ENCODE data around the gene NCF1. TPM values are rescaled to one million over a fixed set of nuclear protein-coding genes. Genes with fewer than 3 reads are reported as not detected.
A peak's percentile ranks its signal among the peaks of the same experiment; 100 is the strongest.
"Not testable (repeated sequence)": the region's sequence is repeated elsewhere in the genome, so short reads cannot be mapped to it uniquely, and the experiment has no call there.

NCF1 gene
- total RNA-seq, 1 donor from 2014 or later: 2.6 TPM

DNA sequence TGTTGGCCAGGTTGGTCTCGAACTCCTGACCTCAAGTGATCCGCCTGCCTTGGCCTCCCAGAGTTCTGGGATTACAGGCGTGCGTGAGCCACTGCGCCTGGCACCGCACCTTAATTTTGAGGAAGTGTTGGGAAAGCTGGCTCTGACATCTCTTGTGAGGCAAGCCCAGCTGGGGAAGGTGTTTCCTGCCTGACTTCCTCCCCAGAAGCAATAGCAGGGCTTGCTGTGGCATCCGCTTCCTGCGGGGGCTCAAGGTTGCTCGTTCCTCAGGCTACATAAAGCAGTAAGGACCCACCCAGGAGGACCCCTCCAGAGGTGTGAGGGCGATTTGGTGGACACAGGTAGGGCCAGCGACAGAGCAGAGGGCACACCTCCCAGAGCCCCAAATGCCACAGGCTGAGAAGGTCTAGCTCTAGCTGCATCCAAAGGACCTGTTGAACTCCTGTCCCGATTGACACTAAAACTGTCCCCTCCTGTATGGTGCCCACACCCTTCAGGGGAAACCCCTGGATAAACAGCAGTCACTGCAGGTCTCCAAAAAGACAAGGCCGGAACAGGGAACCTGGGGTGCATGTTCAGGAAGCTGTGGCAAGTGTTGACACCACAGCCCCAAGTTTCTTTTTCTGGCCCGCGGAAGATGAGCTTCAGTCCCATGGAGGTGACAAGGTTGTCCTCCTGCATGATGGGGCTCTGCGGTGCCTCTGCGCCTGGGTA is 8.4 kb upstream of the NCF1 start:
- not testable (repeated sequence) for H3K4me3 ChIP-seq (ENCODE audit: low read depth, low read length); H3K27me3 ChIP-seq (ENCODE audit: control insufficient read depth, insufficient read depth, low read length); FAIRE-seq; DNase-seq (ENCODE audit: low read depth); H3K36me3 ChIP-seq (ENCODE audit: control insufficient read depth, insufficient read depth, low read length)

DNA sequence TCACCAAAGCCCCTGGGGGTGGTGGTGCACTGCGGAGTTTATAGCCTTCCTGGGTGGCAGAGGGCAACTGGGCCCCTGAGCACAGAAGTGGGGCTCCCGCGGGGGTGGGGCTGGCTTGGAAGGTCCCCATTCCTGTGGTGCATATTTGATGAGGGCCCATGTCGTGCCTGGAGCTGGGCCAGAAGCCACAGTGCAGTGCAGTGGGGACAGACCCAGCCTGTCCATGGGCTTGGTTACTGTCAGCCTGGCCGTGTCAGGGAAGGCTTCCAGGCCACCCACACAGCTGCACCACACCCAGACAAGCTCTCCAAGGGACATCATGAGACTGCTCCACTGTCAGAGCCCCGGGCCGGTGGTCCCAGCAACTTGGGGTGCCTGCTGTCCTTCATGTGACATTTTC is 7.3 kb upstream of the NCF1 start:
- not testable (repeated sequence) for H3K36me3 ChIP-seq (ENCODE audit: control insufficient read depth, insufficient read depth, low read length); H3K27me3 ChIP-seq (ENCODE audit: control insufficient read depth, insufficient read depth, low read length); H3K4me3 ChIP-seq (ENCODE audit: low read depth, low read length); FAIRE-seq; DNase-seq (ENCODE audit: low read depth)

DNA sequence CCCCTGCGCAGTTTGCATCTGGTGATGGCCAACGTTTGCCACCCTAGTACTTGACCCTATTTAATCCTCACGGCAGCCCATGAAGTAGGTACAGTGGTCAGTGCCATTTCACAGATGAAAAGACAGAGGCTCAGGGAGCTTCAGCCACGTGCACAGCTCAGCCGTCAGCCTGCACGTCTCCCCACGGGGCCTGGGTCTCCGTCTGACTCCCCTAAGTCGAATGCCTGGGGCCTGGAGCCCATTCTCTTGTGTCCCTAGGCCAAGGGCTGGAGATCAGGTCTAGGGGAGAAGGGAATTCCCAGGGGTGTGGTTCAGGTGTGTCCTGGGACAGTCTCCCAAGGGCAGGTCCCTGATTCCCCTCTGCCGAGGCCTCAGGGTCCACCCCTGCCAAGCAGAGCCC is 6.8 kb upstream of the NCF1 start:
- H3K27me3 ChIP-seq (ENCODE audit: control insufficient read depth, insufficient read depth, low read length); DNase-seq (ENCODE audit: low read depth); H3K4me3 ChIP-seq (ENCODE audit: low read depth, low read length); FAIRE-seq; H3K36me3 ChIP-seq (ENCODE audit: control insufficient read depth, insufficient read depth, low read length): not testable (repeated sequence)

DNA sequence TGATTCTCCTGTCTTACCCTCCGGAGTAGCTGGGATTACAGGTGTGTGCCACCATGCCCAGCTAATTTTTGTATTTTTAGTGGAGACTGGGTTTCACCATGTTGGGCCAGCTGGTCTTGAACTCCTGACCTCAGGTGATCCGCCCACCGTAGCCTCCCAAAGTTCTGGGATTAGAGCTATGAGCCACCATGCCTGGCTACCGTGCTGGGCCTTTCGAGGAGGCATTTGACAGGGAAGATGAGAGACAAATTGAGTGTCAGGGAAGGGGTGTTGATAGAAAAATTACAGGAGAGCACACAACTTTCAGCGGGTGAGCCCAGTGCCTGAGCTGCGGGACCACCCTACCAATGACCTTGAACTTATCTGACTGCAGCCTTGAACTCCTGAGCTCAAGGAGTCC is 3.7 kb upstream of the NCF1 start:
- not testable (repeated sequence) for H3K27me3 ChIP-seq (ENCODE audit: control insufficient read depth, insufficient read depth, low read length); FAIRE-seq; H3K36me3 ChIP-seq (ENCODE audit: control insufficient read depth, insufficient read depth, low read length); DNase-seq (ENCODE audit: low read depth); H3K4me3 ChIP-seq (ENCODE audit: low read depth, low read length)

DNA sequence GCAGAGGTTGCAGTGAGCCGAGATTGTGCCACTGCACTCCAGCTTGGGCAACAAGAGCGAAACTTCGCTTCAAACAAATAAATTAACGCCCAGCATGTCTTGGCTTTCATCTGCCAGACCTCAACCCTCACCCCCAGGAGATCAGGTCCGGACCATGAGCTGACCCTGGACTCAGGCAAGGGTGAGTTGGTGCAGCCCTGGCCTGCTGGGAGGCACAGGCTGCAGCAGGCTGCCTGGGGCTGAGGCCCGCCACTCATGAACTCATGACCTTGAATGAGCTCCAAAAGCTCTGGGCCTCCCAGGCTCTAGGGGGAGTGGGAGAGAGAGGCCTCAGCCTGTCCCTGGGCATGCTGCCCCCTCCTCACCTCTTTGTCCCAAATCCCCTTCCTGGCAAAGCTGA is 1.7 kb upstream of the NCF1 start:
- H3K27me3 ChIP-seq (ENCODE audit: control insufficient read depth, insufficient read depth, low read length); H3K36me3 ChIP-seq (ENCODE audit: control insufficient read depth, insufficient read depth, low read length); H3K4me3 ChIP-seq (ENCODE audit: low read depth, low read length); DNase-seq (ENCODE audit: low read depth); FAIRE-seq: not testable (repeated sequence)

DNA sequence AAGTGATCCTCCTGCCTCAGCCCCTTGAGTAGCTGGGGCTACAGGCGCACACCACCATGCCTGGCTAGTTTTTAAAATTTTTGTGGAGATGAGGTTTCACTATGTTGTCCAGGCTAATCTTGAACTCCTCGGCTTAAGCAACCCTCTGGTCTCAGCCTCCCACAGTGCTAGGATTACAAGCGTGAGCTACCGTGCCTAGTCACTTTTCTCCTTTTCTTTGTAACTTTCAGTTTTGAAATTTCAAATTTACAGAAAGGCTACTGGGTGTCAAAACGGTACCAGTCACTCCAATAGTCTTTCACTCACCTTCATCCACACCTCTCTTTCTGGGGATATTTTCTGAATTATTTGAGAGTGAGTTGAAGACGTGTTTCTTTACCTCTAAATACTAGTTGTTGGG is 1.3 kb downstream of the NCF1 start:
- not testable (repeated sequence) for H3K4me3 ChIP-seq (ENCODE audit: low read depth, low read length); FAIRE-seq; DNase-seq (ENCODE audit: low read depth); H3K36me3 ChIP-seq (ENCODE audit: control insufficient read depth, insufficient read depth, low read length); H3K27me3 ChIP-seq (ENCODE audit: control insufficient read depth, insufficient read depth, low read length)

DNA sequence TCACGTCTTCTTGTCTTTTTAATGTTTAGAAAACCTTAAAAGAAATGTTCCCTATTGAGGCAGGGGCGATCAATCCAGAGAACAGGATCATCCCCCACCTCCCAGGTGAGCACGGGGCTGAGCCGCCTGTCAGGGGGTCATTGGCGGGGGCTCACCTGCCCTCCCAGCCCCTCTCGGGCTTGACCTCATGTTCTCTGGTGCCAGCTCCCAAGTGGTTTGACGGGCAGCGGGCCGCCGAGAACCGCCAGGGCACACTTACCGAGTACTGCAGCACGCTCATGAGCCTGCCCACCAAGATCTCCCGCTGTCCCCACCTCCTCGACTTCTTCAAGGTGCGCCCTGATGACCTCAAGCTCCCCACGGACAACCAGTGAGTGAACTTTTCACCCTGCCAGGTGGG is 5.2 kb downstream of the NCF1 start:
- not testable (repeated sequence) for DNase-seq (ENCODE audit: low read depth); H3K36me3 ChIP-seq (ENCODE audit: control insufficient read depth, insufficient read depth, low read length); H3K4me3 ChIP-seq (ENCODE audit: low read depth, low read length); FAIRE-seq; H3K27me3 ChIP-seq (ENCODE audit: control insufficient read depth, insufficient read depth, low read length)

DNA sequence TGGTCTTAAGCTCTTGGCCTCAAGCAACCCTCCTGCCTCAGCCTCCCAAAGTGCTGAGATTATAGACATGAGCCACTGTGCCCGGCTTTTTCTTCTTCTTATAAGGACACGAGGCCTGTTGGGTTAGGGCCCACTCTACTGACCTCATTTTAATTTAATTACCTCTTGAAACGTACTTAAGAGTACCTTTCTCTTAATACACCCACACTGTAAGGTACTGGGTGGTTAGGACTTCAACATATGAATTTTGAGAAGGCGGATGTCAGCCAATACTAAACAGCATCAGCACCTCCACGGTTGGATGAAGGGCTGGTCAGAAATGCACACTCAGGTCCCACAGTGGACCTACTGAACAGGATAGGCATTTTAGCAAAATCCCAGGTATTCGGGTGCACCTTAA is 7.9 kb downstream of the NCF1 start:
- not testable (repeated sequence) for H3K27me3 ChIP-seq (ENCODE audit: control insufficient read depth, insufficient read depth, low read length); DNase-seq (ENCODE audit: low read depth); H3K4me3 ChIP-seq (ENCODE audit: low read depth, low read length); H3K36me3 ChIP-seq (ENCODE audit: control insufficient read depth, insufficient read depth, low read length); FAIRE-seq

DNA sequence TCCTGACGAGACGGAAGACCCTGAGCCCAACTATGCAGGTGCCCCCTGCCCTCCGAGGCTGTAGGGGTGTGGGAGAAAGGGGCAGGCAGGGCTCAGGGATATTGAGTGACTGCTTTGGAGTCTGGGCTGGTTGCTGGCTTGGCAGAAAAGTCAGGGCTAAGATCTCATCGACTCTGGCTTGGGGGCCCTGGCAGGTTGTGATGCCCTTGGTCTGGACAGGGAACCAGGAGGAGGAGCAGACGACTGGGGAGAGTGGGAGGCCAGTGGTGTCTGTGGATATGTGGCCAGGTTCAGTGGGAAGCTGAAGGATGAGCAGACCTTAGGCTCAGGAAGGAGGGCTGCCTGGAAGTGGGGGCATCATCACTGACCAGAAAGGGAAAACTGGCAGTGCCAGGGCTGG is 9.8 kb downstream of the NCF1 start:
- FAIRE-seq; H3K36me3 ChIP-seq (ENCODE audit: control insufficient read depth, insufficient read depth, low read length); H3K4me3 ChIP-seq (ENCODE audit: low read depth, low read length); H3K27me3 ChIP-seq (ENCODE audit: control insufficient read depth, insufficient read depth, low read length); DNase-seq (ENCODE audit: low read depth): not testable (repeated sequence)

DNA sequence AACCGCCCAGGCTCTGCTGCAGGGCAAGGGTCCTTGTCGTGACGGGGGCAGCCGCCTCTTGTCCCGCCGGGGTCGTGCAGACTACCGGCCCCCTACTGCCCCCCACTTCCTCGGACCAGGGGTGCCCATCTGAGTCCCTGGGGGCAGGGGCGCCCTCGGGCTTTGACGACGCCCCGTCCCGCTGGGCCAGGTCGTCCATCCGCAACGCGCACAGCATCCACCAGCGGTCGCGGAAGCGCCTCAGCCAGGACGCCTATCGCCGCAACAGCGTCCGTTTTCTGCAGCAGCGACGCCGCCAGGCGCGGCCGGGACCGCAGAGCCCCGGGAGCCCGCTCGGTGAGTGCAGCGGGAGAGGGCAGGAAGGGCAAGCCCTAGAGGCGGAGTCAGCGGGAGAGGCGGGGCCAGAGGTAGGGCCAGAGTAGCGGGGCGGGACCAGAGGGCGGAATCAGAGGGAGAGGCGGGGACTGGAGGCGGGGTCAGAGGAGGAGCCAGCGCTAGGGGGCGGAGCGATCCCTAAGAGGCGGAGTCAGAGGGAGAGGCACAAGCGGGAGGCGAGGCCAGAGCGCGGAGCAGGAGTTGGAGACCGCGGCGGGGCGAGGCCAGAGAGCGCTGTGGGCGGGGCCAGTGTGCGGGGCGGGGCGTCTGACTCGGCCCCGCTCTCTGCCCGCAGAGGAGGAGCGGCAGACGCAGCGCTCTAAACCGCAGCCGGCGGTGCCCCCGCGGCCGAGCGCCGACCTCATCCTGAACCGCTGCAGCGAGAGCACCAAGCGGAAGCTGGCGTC is 14.7 kb downstream of the NCF1 start:
- peak overlapping the region; percentile 25 for H3K4me3 ChIP-seq (ENCODE audit: low read depth, low read length)
- FAIRE-seq; H3K36me3 ChIP-seq (ENCODE audit: control insufficient read depth, insufficient read depth, low read length); H3K27me3 ChIP-seq (ENCODE audit: control insufficient read depth, insufficient read depth, low read length): not testable (repeated sequence)
- DNase-seq (ENCODE audit: low read depth): peak; percentile 60

DNA sequence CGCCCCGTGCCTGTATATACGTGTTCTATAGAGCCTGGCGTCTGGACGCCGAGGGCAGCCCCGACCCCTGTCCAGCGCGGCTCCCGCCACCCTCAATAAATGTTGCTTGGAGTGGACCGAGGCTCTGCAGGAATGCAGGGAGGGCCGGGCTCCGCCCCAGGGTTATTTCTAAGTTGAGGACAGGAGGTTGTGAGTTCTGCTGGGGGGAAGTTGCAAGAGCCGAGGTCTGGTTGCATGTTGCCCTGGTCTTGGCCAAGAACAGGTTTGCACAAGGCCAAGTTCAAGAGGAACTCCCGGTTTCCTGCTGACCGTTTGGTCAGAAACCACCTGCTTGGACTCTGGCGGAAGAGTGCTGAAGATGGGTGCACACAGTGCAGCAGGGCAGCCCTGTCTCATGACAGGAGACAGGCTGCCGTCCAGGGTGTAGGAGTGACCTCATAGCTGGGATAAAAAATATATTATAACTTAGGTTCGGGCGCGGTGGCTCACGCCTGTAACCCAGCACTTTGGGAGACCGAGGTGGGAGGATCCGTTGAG is 15.5 kb downstream of the NCF1 start:
- not testable (repeated sequence) for DNase-seq (ENCODE audit: low read depth); FAIRE-seq; H3K4me3 ChIP-seq (ENCODE audit: low read depth, low read length); H3K27me3 ChIP-seq (ENCODE audit: control insufficient read depth, insufficient read depth, low read length); H3K36me3 ChIP-seq (ENCODE audit: control insufficient read depth, insufficient read depth, low read length)

DNA sequence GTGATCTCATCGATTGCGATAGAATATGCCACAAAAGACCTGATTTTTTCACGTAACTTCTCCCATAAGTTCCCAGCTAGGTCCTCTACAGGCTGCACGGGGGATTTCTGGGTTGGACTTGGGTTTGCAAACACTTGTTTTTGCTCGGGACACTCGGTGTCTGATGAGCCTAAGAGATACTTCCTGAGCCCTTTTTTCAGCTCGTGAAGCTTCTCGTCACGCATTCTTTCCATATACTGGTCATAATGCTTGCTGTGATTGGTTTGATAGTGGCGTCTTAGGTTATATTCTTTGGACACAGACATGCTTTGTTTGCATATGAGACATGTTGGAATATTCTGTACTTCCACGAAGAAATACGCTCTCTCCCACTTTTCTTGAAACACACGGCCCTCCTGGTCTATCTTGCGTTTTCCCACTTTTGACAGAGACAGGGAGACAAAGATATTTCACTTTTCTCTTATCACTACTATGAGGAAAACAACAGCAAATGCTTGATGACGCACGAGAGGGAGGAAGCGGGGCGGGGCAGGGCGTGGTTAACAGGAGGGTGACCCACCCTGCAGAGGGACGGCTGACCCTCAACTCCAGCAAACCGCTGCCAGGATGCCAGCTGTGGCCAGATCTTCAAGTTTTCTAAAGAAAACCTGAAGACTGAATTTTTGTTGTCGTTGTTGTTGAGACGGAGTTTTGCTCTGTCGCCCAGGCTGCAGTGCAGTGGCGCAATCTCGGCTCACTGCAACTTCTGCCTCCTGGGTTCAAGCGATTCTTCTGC is 24.2 kb downstream of the NCF1 start:
- not testable (repeated sequence) for H3K36me3 ChIP-seq (ENCODE audit: control insufficient read depth, insufficient read depth, low read length); H3K27me3 ChIP-seq (ENCODE audit: control insufficient read depth, insufficient read depth, low read length); DNase-seq (ENCODE audit: low read depth); H3K4me3 ChIP-seq (ENCODE audit: low read depth, low read length); FAIRE-seq

DNA sequence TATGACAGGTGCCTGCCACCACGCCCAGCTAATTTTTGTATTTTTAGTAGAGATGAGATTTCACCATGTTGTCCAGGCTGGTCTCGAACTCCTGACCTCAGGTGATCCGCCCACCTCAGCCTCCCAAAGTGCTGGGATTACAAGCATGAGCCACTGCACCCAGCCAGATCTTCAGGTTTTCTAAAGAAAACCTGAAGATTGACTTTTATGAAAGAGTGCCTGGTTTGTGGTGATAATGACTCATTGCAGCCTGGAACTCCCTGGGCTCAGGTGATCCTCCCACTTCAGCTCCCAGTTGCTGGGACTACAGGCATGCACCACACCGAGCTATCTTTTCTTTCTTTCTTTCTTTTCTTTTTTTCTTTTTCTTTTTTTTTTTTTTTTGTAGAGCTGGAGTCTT is 24.8 kb downstream of the NCF1 start:
- H3K36me3 ChIP-seq (ENCODE audit: control insufficient read depth, insufficient read depth, low read length); FAIRE-seq; H3K27me3 ChIP-seq (ENCODE audit: control insufficient read depth, insufficient read depth, low read length); H3K4me3 ChIP-seq (ENCODE audit: low read depth, low read length); DNase-seq (ENCODE audit: low read depth): not testable (repeated sequence)

DNA sequence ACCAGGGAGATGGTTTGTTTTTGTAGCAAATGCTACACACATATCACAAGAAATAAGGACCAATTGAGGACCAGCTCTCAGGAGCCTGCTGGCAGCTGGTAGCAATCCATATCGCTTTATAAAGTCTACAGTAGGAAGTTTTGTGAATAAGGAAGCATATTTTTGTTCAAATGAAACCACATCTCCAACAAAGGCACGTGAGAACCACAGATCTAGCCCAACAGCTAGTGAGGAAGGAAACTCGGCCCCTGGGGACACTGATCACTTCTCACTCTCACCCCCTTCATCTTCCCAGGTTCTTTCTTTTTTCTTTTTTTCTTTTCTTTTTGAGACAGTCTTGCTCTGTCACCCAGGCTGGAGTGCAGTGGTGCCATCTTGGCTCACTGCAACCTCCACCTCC is 42.1 kb downstream of the NCF1 start:
- FAIRE-seq; H3K27me3 ChIP-seq (ENCODE audit: control insufficient read depth, insufficient read depth, low read length); H3K36me3 ChIP-seq (ENCODE audit: control insufficient read depth, insufficient read depth, low read length); H3K4me3 ChIP-seq (ENCODE audit: low read depth, low read length); DNase-seq (ENCODE audit: low read depth): not testable (repeated sequence)
